HepG2 (cell line): ENCODE measurements around the gene URM1. TPM values are rescaled to one million over a fixed set of nuclear protein-coding genes. Genes with fewer than 3 reads are reported as not detected.
A peak's percentile ranks its signal among the peaks of the same experiment; 100 is the strongest.

Experiments
- EHMT2 ChIP-seq: fragments of 200-600 bp; sonication (generic); IDR thresholded peaks from 2 replicates; pipeline ENCODE4 v1.7.0; 2017; ENCODE audit warnings: antibody characterized with exemption, low read depth, low read length, borderline replicate concordance
- HDAC2 ChIP-seq: sonication (generic); formaldehyde crosslinking; IDR thresholded peaks from 2 replicates; pipeline ENCODE4 v1.4.0; 2020; ENCODE audit warnings: missing genetic modification reagents
- MXI1 ChIP-seq: IDR thresholded peaks from 3 replicates; pipeline ENCODE4 v1.6.1; 2012; ENCODE audit warnings: low read depth, low read length, inconsistent platforms, borderline replicate concordance
- NPAS2 ChIP-seq: sonication (generic); formaldehyde crosslinking; IDR thresholded peaks from 2 replicates; pipeline ENCODE4 v1.8.0; 2022; ENCODE audit warnings: mild to moderate bottlenecking, missing genetic modification reagents, borderline replicate concordance
- PCBP2 ChIP-seq: fragments of 200-400 bp; formaldehyde crosslinking; optimal IDR thresholded peaks from 2 replicates; pipeline ENCODE3; 2018; ENCODE audit warnings: low read length, low read depth; ENCODE audit not compliant: poor library complexity, severe bottlenecking
- PTBP1 ChIP-seq: fragments of 200-400 bp; formaldehyde crosslinking; IDR thresholded peaks from 2 replicates; pipeline ENCODE4 v1.6.1; 2018; ENCODE audit warnings: low read length, low read depth; ENCODE audit not compliant: poor library complexity, severe bottlenecking
- REST ChIP-seq, 2 experiments: IDR thresholded peaks; 2 replicates each; pipeline ENCODE4 v1.6.1; 2011 to 2012; ENCODE audit warnings: low read length in 2 of 2, borderline replicate concordance in 1 of 2, low read depth in 1 of 2, mild to moderate bottlenecking in 1 of 2, moderate library complexity in 1 of 2
- SKIL ChIP-seq: sonication (generic); formaldehyde crosslinking; IDR thresholded peaks from 2 replicates; pipeline ENCODE4 v1.8.0; 2022; ENCODE audit warnings: missing genetic modification reagents, mild to moderate bottlenecking, moderate library complexity, borderline replicate concordance
- SP2 ChIP-seq: sonication (generic); formaldehyde crosslinking; IDR thresholded peaks from 2 replicates; pipeline ENCODE4 v1.5.1; 2020; ENCODE audit warnings: mild to moderate bottlenecking, missing genetic modification reagents
- SSRP1 ChIP-seq: IDR thresholded peaks from 2 replicates; pipeline ENCODE4 v1.6.1; 2016; ENCODE audit warnings: control low read depth
- ZBTB8A ChIP-seq: sonication (generic); formaldehyde crosslinking; IDR thresholded peaks from 2 replicates; pipeline ENCODE4 v1.4.0; 2020; ENCODE audit warnings: mild to moderate bottlenecking, low read depth, missing genetic modification reagents, borderline replicate concordance
- ZFY ChIP-seq: sonication (generic); formaldehyde crosslinking; IDR thresholded peaks from 2 replicates; pipeline ENCODE4 v1.4.0; 2020; ENCODE audit warnings: missing genetic modification reagents
- ZNF333 ChIP-seq: sonication (generic); formaldehyde crosslinking; IDR thresholded peaks from 2 replicates; pipeline ENCODE4 v1.4.0; 2020; ENCODE audit warnings: mild to moderate bottlenecking, missing genetic modification reagents, borderline replicate concordance
- ZNF350 ChIP-seq: sonication (generic); formaldehyde crosslinking; IDR thresholded peaks from 2 replicates; pipeline ENCODE4 v1.4.0; 2020; ENCODE audit warnings: mild to moderate bottlenecking, low read depth, missing genetic modification reagents, borderline replicate concordance
- ZNF660 ChIP-seq: sonication (generic); formaldehyde crosslinking; IDR thresholded peaks from 2 replicates; pipeline ENCODE4 v1.5.1; 2020; ENCODE audit warnings: mild to moderate bottlenecking, low read depth, missing genetic modification reagents, borderline replicate concordance
- ZNF850 ChIP-seq: sonication (generic); formaldehyde crosslinking; conservative IDR thresholded peaks from 2 replicates; pipeline ENCODE4 v1.9.0; 2021; ENCODE audit warnings: mild to moderate bottlenecking, missing genetic modification reagents
- ZZZ3 ChIP-seq: sonication (generic); formaldehyde crosslinking; IDR thresholded peaks from 2 replicates; pipeline ENCODE4 v1.4.0; 2020; ENCODE audit warnings: missing genetic modification reagents, mild to moderate bottlenecking, borderline replicate concordance
- polyA plus RNA-seq, 8 experiments: library from polyadenylated mRNA; depleted of rRNA in 3 of 8; stranded (reverse) in 7 of 8; unstranded in 1 of 8; fragments of >200 nt; fragmentation: Illumina TruSeq in 4 of 8; extraction: Trizol in 4 of 8; gene quantifications; 2 replicates each; pipeline versions ENCODE4 v1.2.1 to v1.2.3, GENCODE V29; 2011 to 2016; ENCODE audit warnings: low read depth in 4 of 8, missing spikeins in 1 of 8, mixed read lengths in 1 of 8; ENCODE audit not compliant: insufficient read depth in 1 of 8
- total RNA-seq, 5 experiments: library from RNA; depleted of rRNA; stranded (reverse); fragments of >200 nt; fragmentation: Illumina TruSeq; extraction: Trizol; gene quantifications; 2 replicates each; pipeline ENCODE4 v1.2.3, GENCODE V29; 2016; ENCODE audit warnings: low read depth in 1 of 5
- TF ChIP-seq, protein P1 (sequence below): sonication (generic); formaldehyde crosslinking; IDR thresholded peaks from 2 replicates; pipeline ENCODE4 v1.5.1; 2020; ENCODE audit warnings: missing genetic modification reagents, mild to moderate bottlenecking, borderline replicate concordance
- TF ChIP-seq, protein P2 (sequence below): sonication (generic); formaldehyde crosslinking; IDR thresholded peaks from 2 replicates; pipeline ENCODE4 v1.8.1; 2023; ENCODE audit warnings: missing genetic modification reagents, inconsistent platforms, borderline replicate concordance

URM1 gene
- total and polyA plus RNA-seq, 2 of the 13 experiments (the other 11 are each of a cell fraction or from before 2014, with no cell fraction given) = 37.1 to 41.3 TPM

GRCh38 chr9:128370752-128371629, at the start of gene URM1 (continued):
- TF ChIP-seq REST (IDR thresholded peaks at IDR 0.05; ENCODE audit: borderline replicate concordance in 1 of 2, low read depth in 1 of 2, low read length in 2 of 2) (no peak), ZNF660 (no peak), ZNF333 (CRISPR knock-in tag) (no peak), ZZZ3 (CRISPR knock-in tag) (no peak), HDAC2 (CRISPR knock-in tag) (peak; percentile 55), ZFY (CRISPR knock-in tag) (peak; percentile 75), SKIL (CRISPR knock-in tag) (no peak), NPAS2 (no peak), SP2 (CRISPR knock-in tag) (peak; percentile 85), PTBP1 (no peak), PCBP2 (no peak), ZNF350 (CRISPR knock-in tag) (peak; percentile 64; the same call in 1 of the 2 replicates), SSRP1 (no peak), MXI1 (peak; percentile 94; the same call in 2 of the 3 replicates), ZNF850 (no peak), EHMT2 (no peak), ZBTB8A (CRISPR knock-in tag) (no peak)
- TF ChIP-seq, protein P1, sequence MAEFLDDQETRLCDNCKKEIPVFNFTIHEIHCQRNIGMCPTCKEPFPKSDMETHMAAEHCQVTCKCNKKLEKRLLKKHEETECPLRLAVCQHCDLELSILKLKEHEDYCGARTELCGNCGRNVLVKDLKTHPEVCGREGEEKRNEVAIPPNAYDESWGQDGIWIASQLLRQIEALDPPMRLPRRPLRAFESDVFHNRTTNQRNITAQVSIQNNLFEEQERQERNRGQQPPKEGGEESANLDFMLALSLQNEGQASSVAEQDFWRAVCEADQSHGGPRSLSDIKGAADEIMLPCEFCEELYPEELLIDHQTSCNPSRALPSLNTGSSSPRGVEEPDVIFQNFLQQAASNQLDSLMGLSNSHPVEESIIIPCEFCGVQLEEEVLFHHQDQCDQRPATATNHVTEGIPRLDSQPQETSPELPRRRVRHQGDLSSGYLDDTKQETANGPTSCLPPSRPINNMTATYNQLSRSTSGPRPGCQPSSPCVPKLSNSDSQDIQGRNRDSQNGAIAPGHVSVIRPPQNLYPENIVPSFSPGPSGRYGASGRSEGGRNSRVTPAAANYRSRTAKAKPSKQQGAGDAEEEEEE = no peak
- TF ChIP-seq, protein P2, sequence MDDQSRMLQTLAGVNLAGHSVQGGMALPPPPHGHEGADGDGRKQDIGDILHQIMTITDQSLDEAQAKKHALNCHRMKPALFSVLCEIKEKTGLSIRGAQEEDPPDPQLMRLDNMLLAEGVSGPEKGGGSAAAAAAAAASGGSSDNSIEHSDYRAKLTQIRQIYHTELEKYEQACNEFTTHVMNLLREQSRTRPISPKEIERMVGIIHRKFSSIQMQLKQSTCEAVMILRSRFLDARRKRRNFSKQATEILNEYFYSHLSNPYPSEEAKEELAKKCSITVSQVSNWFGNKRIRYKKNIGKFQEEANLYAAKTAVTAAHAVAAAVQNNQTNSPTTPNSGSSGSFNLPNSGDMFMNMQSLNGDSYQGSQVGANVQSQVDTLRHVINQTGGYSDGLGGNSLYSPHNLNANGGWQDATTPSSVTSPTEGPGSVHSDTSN (CRISPR knock-in tag) = no peak
